Thyroid gland (tissue), 4 donors: ENCODE results near the gene DKK3. TPM values are rescaled to one million over a fixed set of nuclear protein-coding genes. Genes with fewer than 3 reads are reported as not detected.
A peak's percentile ranks its signal among the peaks of the same experiment; 100 is the strongest.

Experiments
- DNase-seq, 2 donors: peaks; one replicate each; pipeline ENCODE4 v3.0.0-alpha.2; 2019
- H3K27ac ChIP-seq, 3 donors: fragments of 200-600 bp; sonication (generic); 1 replicate in 2 of 3; 2 replicates in 1 of 3; pipeline ENCODE4 v1.5.1; 2016 to 2019; ENCODE audit warnings: mild to moderate bottlenecking in 1 of 3, moderate library complexity in 1 of 3
- H3K27me3 ChIP-seq: fragments of 200-600 bp; sonication (generic); one replicate; pipeline ENCODE4 v1.5.1; 2019
- H3K36me3 ChIP-seq, 2 donors: fragments of 200-600 bp; sonication (generic); one replicate each; pipeline ENCODE4 v1.5.1; 2016 to 2019
- H3K4me1 ChIP-seq, 2 donors: fragments of 200-600 bp; sonication (generic); one replicate each; pipeline ENCODE4 v1.5.1; 2017 to 2019
- H3K4me3 ChIP-seq, 3 donors: fragments of 200-600 bp; sonication (generic); replicated peaks in 1 of 3; 1 replicate in 2 of 3; 2 replicates in 1 of 3; pipeline ENCODE4 v1.5.1; 2016; ENCODE audit warnings: mild to moderate bottlenecking in 1 of 3
- H3K9me3 ChIP-seq: fragments of 200-600 bp; sonication (generic); one replicate; pipeline ENCODE4 v1.5.1; 2017
- POLR2A ChIP-seq, 2 donors: fragments of 450-650 bp; IDR thresholded peaks; one replicate each; pipeline ENCODE4 v1.6.1; 2017; ENCODE audit warnings: antibody characterized with exemption in 2 of 2, mild to moderate bottlenecking in 2 of 2, moderate library complexity in 1 of 2
- WGBS, 2 donors: methylation state at CpG; one replicate each; pipeline ENCODE4 v1.1.5; 2017; 5-methylcytosine and 5-hydroxymethylcytosine counted together
- intact Hi-C: fragments of 100-400 bp; cut with DNase I; formaldehyde crosslinking; loops from one replicate; pipeline ENCODE4 v1.15.1; 2023
- total RNA-seq, 4 donors: library from RNA; depleted of rRNA; stranded (reverse); fragments of >200 nt; gene quantifications; one replicate each; pipeline ENCODE4 v1.2.3, GENCODE V29; 2016
- TF ChIP-seq, protein P1 (sequence below), 6 experiments: fragments of 200-600 bp in 3 of 6; fragments of 450-650 bp in 3 of 6; sonication (generic) in 3 of 6; IDR thresholded peaks; one replicate each; pipeline ENCODE4 v1.5.1; 2016 to 2019; ENCODE audit warnings: antibody characterized with exemption in 6 of 6, mild to moderate bottlenecking in 2 of 6, inconsistent platforms in 1 of 6, moderate library complexity in 1 of 6

DKK3 gene
- total RNA-seq, 4 donors from 2014 or later: 15.1 to 72.0 (median 27.3) TPM

- intact Hi-C loops: no loop called here
- Histone ChIP-seq H3K4me1 (peaks cover 7 to 17% of the 10 kb centered on the region in 2 donors), H3K36me3 (no peaks in the 10 kb centered on the region), H3K4me3 (no peak overlapping the region), H3K27ac (no peak overlapping the region), H3K9me3 (no peaks in the 10 kb centered on the region), H3K27me3 (no peaks in the 10 kb centered on the region)
- WGBS, 2 donors: 98 to 100% methylated on average over 10 to 14 of the region's 15 CpGs
- DNase-seq: no peak
- TF ChIP-seq, protein P1, sequence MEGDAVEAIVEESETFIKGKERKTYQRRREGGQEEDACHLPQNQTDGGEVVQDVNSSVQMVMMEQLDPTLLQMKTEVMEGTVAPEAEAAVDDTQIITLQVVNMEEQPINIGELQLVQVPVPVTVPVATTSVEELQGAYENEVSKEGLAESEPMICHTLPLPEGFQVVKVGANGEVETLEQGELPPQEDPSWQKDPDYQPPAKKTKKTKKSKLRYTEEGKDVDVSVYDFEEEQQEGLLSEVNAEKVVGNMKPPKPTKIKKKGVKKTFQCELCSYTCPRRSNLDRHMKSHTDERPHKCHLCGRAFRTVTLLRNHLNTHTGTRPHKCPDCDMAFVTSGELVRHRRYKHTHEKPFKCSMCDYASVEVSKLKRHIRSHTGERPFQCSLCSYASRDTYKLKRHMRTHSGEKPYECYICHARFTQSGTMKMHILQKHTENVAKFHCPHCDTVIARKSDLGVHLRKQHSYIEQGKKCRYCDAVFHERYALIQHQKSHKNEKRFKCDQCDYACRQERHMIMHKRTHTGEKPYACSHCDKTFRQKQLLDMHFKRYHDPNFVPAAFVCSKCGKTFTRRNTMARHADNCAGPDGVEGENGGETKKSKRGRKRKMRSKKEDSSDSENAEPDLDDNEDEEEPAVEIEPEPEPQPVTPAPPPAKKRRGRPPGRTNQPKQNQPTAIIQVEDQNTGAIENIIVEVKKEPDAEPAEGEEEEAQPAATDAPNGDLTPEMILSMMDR (IDR thresholded peaks at IDR 0.05): no peak
Measured at GRCh38 chr11:12052676-12053605, 44.5 kb upstream of the DKK3 start.

DNA sequence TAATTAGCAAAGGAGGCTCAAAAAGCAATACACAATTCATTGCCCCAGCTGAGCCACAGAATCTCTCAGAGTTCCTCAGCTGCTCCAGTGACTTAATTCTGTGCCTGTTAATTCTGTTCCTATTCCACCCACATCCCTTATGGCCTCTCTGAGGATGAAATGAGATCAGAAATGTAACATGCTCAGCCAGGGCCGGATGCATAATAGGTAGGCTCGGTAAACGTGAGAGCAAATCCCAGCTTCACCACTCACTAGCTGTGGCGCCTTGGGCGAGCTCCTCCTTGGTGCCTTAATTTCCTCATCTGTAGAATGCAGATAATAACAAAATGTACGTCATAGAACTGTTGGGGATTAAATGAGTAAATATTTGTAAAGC lies 42.8 kb upstream of the DKK3 start:
- Histone ChIP-seq H3K4me1 (peaks cover 7 to 25% of the 10 kb centered on the region in 2 donors), H3K36me3 (no peaks in the 10 kb centered on the region), H3K27ac (peak overlapping the region in 1 of 3 donors; percentile 73), H3K9me3 (no peaks in the 10 kb centered on the region), H3K27me3 (no peaks in the 10 kb centered on the region), H3K4me3 (no peak overlapping the region)
- TF ChIP-seq, protein P1 (IDR thresholded peaks at IDR 0.05): no peak
- TF ChIP-seq POLR2A (IDR thresholded peaks at IDR 0.05): no peak
- DNase-seq: no peak
- WGBS, 2 donors: 80 to 94% methylated on average over 6 of the region's 6 CpGs
- intact Hi-C loops: no loop called here

- intact Hi-C loops: no loop called here
- DNase-seq: peak; percentile 50 to 65
- H3K36me3 ChIP-seq: no peaks in the 10 kb centered on the region
- TF ChIP-seq, protein P1 (IDR thresholded peaks at IDR 0.05): no peak
- no peak for TF ChIP-seq POLR2A (IDR thresholded peaks at IDR 0.05)
- 46 to 67% methylated on average over 8 to 10 of the region's 10 CpGs for WGBS, 2 donors
- peak overlapping the region in 2 of 3 donors; percentile 59 to 73 for H3K27ac ChIP-seq
- H3K4me3 ChIP-seq: no peak overlapping the region
- H3K9me3 ChIP-seq: no peaks in the 10 kb centered on the region
- no peaks in the 10 kb centered on the region for H3K27me3 ChIP-seq
- H3K4me1 ChIP-seq: peaks cover 7 to 25% of the 10 kb centered on the region in 2 donors
Measured at GRCh38 chr11:12050470-12051286, 42.3 kb upstream of the DKK3 start.

DNA sequence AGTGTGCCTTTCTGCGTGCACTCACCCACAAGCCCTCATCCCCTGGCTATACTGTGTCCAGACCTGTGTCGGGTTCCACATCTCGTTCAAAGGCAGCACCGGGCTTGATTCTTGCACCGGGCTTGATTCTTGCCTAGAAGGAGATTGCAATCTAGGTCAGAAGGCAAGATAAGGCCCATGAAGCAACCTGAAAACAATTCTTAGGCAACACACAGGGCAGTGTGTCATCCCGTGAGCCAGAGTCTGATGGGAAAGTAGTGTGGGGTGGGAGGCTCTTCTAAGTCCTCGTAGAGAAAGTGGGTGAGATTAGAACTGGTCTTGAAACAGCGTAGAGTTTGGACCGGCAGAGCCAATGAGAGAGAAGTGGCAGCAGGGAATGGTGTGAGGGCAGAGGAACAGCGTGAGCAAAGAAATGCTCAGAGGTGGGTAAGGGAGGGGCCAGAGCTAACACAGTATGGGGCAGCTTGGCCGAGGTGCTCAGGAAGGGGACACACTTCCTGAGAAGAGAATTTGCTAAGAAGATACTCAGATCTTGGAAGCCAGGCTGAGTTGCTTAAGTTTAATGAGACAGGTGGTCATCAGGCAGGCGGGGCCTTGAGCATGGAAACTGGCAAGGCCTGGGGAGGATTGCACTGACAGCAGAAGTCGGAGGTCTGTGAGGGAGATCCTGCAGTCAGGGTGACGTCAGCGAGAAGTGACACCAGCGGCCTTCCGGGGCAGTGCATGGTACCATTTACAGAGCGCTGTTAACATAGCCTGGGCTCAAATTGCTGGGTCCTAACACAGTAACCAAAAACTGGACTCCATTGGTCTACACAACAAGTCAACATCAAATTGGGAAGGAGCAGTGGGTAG lies 40.7 kb upstream of the DKK3 start:
- DNase-seq: no peak
- 95 to 97% methylated on average over 18 of the region's 18 CpGs for WGBS, 2 donors
- Histone ChIP-seq H3K9me3 (no peaks in the 10 kb centered on the region), H3K27ac (peak overlapping the region in 2 of 3 donors; percentile 59 to 73), H3K4me3 (no peak overlapping the region), H3K36me3 (no peaks in the 10 kb centered on the region), H3K27me3 (no peaks in the 10 kb centered on the region), H3K4me1 (peaks cover 13 to 32% of the 10 kb centered on the region in 2 donors)
- intact Hi-C loops: loop anchor here (10.0 kb wide), 2 partner anchors 114 to 254 kb away; no protein-coding TSS in a partner anchor
- TF ChIP-seq, protein P1 (IDR thresholded peaks at IDR 0.05): no peak
- no peak for TF ChIP-seq POLR2A (IDR thresholded peaks at IDR 0.05)
